ENCODE results near the gene FEM1A. TPM values are rescaled to one million over a fixed set of nuclear protein-coding genes. Genes with fewer than 3 reads are reported as not detected.
"Not testable (repeated sequence)": the region's sequence is repeated elsewhere in the genome, so short reads cannot be mapped to it uniquely, and the experiment has no call there.

FEM1A gene
- total and polyA plus RNA-seq, 2 of the 13 experiments (the other 11 are each of a cell fraction or from before 2014, with no cell fraction given), result 3.2 to 10.8 TPM

DNA sequence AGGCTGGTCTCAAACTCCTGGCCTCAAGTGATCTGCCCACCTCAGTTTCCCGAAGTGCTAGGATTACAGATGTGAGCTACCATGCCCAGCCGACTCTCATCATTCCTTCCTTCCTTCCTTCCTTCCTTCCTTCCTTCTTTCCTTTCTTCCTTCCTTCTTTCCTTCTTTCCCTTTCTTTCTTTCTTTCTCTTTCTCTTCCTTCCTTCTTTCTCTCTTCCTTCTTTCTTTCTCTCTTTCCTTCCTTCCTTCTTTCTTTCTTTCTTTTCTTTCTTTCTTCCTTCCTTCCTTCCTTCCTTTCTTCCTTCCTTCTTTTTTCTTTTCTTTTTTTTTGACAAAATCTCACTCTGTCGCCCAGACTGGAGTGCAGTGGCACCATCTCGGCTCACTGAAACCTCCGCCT is 13.4 kb upstream of the FEM1A start:
- BruUV-seq (replicated peaks); H3K9me3 ChIP-seq (ENCODE audit: low read length); H3K9ac ChIP-seq (ENCODE audit: insufficient read depth, low read depth, low read length); DNase-seq (ENCODE audit: low spot score); H3K36me3 ChIP-seq (replicated peaks in 1 of 2; ENCODE audit: control insufficient read depth in 1 of 2, insufficient read depth in 2 of 2, low read length in 2 of 2); H3K79me2 ChIP-seq (ENCODE audit: insufficient read depth, low read length); FAIRE-seq; CTCF ChIA-PET (ENCODE audit: low intra/inter-chr PET ratio, low total read pairs); intact Hi-C loops (cut with micrococcal nuclease; ENCODE audit: unreplicated experiment); H4K20me1 ChIP-seq (ENCODE audit: insufficient read depth, low read length); H3K4me2 ChIP-seq (ENCODE audit: low read depth, low read length); H2AFZ ChIP-seq (ENCODE audit: low read length); in situ Hi-C loops (cut with HindIII; ENCODE audit: extremely low pct_ligation_motif_present, low pct_unique_long_range_greater_than_20kb); ATAC-seq; H3K27ac ChIP-seq (ENCODE audit: extremely low read length, insufficient read depth, low read length); H3K4me1 ChIP-seq (ENCODE audit: insufficient read depth, low read length); H3K4me3 ChIP-seq (replicated peaks in 1 of 3; ENCODE audit: insufficient read depth in 1 of 3, low read depth in 2 of 3, low read length in 3 of 3); POLR2A ChIA-PET: not testable (repeated sequence)
- peaks cover 0 to 11% of the 10 kb centered on the region in 2 experiments; a peak in 2 of 5 replicates for H3K27me3 ChIP-seq (ENCODE audit: control insufficient read depth in 1 of 2, insufficient read depth in 2 of 2, low read length in 2 of 2)
- WGBS (ENCODE audit: low lambda C conversion rate), result 23% methylated on average over 5 of the region's 5 CpGs

DNA sequence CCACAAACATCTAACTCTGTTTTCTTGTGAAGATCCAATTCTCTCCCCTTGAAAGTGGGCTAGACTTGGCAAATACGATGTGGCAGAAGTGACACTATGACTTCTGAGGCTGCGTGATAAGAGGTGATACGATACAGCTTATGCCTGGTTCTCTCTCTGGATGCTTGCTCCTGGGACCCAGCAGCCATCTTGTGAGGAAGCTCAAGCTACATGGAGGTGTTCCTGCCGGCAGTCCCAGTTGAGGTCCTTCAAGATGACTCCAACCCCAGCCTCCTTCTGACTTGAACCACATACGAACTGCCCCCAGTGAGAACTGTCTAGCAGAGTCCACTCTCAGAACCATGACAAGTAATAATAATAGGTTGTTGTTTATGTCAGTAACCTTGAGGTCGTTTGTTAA is 10.7 kb upstream of the FEM1A start:
- H2AFZ ChIP-seq (ENCODE audit: low read length), result no peak overlapping the region
- no peak overlapping the region for H3K27ac ChIP-seq (ENCODE audit: extremely low read length, insufficient read depth, low read length)
- 24% methylated on average over 5 of the region's 6 CpGs for WGBS (ENCODE audit: low lambda C conversion rate)
- no peaks in the 10 kb centered on the region for H4K20me1 ChIP-seq (ENCODE audit: insufficient read depth, low read length)
- POLR2A ChIA-PET, result no interaction called here
- H3K4me2 ChIP-seq (ENCODE audit: low read depth, low read length), result no peak overlapping the region
- no TSS peak for BruUV-seq (replicated peaks)
- DNase-seq (ENCODE audit: low spot score) (no peak), ATAC-seq (no peak), FAIRE-seq (no peak)
- H3K9me3 ChIP-seq (ENCODE audit: low read length), result no peaks in the 10 kb centered on the region
- in situ Hi-C loops (cut with HindIII; ENCODE audit: extremely low pct_ligation_motif_present, low pct_unique_long_range_greater_than_20kb) (no loop called here), intact Hi-C loops (cut with micrococcal nuclease; ENCODE audit: unreplicated experiment) (no loop called here)
- H3K9ac ChIP-seq (ENCODE audit: insufficient read depth, low read depth, low read length), result no peak overlapping the region
- CTCF ChIA-PET (ENCODE audit: low intra/inter-chr PET ratio, low total read pairs), result no interaction called here
- no peaks in the 10 kb centered on the region for H3K79me2 ChIP-seq (ENCODE audit: insufficient read depth, low read length)
- H3K4me3 ChIP-seq (replicated peaks in 1 of 3; ENCODE audit: insufficient read depth in 1 of 3, low read depth in 2 of 3, low read length in 3 of 3), result no peak overlapping the region
- H3K36me3 ChIP-seq (replicated peaks in 1 of 2; ENCODE audit: control insufficient read depth in 1 of 2, insufficient read depth in 2 of 2, low read length in 2 of 2), result no peaks in the 10 kb centered on the region
- peaks cover 0 to 8% of the 10 kb centered on the region in 2 experiments; a peak in 2 of 5 replicates for H3K27me3 ChIP-seq (ENCODE audit: control insufficient read depth in 1 of 2, insufficient read depth in 2 of 2, low read length in 2 of 2)
- H3K4me1 ChIP-seq (ENCODE audit: insufficient read depth, low read length), result no peaks in the 10 kb centered on the region
- TF ChIP-seq SATB2 (CRISPR knock-in tag; IDR thresholded peaks at IDR 0.05) (no peak), ZFX (CRISPR knock-in tag; IDR thresholded peaks at IDR 0.05; ENCODE audit: low read depth) (no peak), ERF (CRISPR knock-in tag; IDR thresholded peaks at IDR 0.05) (no peak), CAMTA2 (CRISPR knock-in tag; IDR thresholded peaks at IDR 0.05; ENCODE audit: borderline replicate concordance) (no peak), SCMH1 (CRISPR knock-in tag; IDR thresholded peaks at IDR 0.05; ENCODE audit: borderline replicate concordance) (no peak), BRCA1 (CRISPR knock-in tag; IDR thresholded peaks at IDR 0.05) (no peak), KDM1A (CRISPR knock-in tag; IDR thresholded peaks at IDR 0.05) (no peak)
- TF ChIP-seq, protein P1, sequence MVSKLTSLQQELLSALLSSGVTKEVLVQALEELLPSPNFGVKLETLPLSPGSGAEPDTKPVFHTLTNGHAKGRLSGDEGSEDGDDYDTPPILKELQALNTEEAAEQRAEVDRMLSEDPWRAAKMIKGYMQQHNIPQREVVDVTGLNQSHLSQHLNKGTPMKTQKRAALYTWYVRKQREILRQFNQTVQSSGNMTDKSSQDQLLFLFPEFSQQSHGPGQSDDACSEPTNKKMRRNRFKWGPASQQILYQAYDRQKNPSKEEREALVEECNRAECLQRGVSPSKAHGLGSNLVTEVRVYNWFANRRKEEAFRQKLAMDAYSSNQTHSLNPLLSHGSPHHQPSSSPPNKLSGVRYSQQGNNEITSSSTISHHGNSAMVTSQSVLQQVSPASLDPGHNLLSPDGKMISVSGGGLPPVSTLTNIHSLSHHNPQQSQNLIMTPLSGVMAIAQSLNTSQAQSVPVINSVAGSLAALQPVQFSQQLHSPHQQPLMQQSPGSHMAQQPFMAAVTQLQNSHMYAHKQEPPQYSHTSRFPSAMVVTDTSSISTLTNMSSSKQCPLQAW (CRISPR knock-in tag; IDR thresholded peaks at IDR 0.05), result no peak
- TF ChIP-seq, protein P2, sequence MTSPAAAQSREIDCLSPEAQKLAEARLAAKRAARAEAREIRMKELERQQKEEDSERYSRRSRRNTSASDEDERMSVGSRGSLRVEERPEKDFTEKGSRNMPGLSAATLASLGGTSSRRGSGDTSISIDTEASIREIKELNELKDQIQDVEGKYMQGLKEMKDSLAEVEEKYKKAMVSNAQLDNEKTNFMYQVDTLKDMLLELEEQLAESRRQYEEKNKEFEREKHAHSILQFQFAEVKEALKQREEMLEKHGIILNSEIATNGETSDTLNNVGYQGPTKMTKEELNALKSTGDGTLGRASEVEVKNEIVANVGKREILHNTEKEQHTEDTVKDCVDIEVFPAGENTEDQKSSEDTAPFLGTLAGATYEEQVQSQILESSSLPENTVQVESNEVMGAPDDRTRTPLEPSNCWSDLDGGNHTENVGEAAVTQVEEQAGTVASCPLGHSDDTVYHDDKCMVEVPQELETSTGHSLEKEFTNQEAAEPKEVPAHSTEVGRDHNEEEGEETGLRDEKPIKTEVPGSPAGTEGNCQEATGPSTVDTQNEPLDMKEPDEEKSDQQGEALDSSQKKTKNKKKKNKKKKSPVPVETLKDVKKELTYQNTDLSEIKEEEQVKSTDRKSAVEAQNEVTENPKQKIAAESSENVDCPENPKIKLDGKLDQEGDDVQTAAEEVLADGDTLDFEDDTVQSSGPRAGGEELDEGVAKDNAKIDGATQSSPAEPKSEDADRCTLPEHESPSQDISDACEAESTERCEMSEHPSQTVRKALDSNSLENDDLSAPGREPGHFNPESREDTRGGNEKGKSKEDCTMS (CRISPR knock-in tag; conservative IDR thresholded peaks at IDR 0.05), result no peak
- TF ChIP-seq, protein P3, sequence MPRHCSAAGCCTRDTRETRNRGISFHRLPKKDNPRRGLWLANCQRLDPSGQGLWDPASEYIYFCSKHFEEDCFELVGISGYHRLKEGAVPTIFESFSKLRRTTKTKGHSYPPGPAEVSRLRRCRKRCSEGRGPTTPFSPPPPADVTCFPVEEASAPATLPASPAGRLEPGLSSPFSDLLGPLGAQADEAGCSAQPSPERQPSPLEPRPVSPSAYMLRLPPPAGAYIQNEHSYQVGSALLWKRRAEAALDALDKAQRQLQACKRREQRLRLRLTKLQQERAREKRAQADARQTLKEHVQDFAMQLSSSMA (CRISPR knock-in tag; IDR thresholded peaks at IDR 0.05), result no peak
